HG03558 (cell line): ENCODE results near the gene XRN2.

Source experiments
- ATAC-seq: cut with Tn5 transposase; IDR thresholded peaks from one replicate; pipeline ENCODE4 v1.9.1; 2021; ENCODE audit warnings: moderate number of reproducible peaks; ENCODE audit not compliant: unreplicated experiment; ENCODE audit errors: extremely low read depth

XRN2 gene, protein sequence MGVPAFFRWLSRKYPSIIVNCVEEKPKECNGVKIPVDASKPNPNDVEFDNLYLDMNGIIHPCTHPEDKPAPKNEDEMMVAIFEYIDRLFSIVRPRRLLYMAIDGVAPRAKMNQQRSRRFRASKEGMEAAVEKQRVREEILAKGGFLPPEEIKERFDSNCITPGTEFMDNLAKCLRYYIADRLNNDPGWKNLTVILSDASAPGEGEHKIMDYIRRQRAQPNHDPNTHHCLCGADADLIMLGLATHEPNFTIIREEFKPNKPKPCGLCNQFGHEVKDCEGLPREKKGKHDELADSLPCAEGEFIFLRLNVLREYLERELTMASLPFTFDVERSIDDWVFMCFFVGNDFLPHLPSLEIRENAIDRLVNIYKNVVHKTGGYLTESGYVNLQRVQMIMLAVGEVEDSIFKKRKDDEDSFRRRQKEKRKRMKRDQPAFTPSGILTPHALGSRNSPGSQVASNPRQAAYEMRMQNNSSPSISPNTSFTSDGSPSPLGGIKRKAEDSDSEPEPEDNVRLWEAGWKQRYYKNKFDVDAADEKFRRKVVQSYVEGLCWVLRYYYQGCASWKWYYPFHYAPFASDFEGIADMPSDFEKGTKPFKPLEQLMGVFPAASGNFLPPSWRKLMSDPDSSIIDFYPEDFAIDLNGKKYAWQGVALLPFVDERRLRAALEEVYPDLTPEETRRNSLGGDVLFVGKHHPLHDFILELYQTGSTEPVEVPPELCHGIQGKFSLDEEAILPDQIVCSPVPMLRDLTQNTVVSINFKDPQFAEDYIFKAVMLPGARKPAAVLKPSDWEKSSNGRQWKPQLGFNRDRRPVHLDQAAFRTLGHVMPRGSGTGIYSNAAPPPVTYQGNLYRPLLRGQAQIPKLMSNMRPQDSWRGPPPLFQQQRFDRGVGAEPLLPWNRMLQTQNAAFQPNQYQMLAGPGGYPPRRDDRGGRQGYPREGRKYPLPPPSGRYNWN

DNA sequence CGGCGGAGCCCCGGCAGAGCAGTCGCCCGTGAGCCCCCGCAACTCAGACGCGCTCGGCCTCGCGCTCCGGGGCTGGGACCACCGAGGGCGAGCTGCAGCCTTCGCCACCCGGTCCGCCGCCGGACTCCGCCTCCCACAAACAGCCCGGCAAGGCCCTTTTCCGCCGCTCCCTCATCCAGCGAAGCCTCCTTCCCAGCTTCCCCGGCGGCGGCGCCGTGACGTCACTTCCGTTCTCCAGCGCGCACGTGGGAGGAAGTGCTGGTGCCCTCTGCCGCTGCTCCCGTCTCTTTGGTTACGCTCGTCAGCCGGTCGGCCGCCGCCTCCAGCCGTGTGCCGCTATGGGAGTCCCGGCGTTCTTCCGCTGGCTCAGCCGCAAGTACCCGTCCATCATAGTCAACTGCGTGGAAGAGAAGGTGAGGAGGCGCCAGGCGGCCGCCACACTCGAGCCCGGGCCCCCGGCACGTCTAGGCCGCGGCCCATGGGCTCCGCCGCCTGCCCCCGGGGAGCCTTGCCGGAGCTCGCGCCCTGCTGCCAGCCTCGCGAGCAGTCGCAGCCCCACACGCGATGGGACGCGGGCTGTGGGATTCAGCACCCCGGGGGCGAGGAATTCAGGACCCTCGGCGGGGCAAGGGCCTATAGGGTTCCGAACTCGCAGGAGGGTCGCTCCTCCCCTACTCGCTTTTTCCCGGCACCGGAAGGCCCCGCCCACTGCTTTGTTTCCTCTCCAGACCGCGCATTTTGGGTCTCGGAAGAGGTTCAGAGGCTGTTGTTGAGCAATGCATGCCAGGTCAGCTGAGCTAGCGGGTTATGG, at the start of gene XRN2:
Gene XRN2, plus strand, starts transcription at position 271 of the 811 bp plus-strand sequence. Its CDS starts 68 bp downstream, at position 339.
- ATAC-seq, result peak; percentile 81

DNA sequence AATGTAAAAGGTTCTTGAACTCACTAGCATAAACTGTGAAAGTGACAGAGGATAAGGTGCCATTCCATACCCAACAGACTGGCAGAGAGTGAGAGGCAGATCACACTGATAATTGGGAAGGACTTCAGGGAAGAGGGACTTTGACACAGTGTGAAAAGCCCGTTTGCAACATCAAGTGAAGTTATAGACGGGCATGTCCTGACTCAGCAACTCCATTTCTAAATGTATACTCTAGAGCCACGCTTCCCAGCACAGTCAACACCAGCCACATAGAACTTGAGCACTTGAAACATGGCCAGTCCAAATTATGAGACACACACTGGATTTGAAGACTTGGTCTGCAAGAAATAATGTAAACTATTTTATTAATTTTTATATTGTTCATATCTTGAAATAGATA, 45.9 kb upstream of the XRN2 start:
- no peak for ATAC-seq

DNA sequence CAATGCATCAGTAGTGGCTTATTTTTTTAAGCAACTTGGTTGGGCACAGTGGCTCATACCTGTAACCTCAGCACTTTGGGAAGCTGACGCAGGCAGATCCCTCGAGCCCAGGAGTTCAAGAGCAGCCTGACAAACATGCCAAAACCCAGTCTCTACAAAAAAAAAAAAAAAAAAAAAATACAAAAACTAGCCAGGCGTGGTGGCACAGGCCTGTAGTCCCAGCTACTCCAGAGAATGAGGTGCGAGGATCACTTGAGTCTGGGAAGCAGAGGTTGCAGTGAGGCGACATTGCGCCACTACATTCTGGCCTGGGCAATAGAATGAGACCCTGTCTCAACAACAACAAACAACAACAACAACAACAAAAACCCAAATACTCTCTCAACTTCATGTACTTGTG, 44.7 kb upstream of the XRN2 start:
- no peak for ATAC-seq

DNA sequence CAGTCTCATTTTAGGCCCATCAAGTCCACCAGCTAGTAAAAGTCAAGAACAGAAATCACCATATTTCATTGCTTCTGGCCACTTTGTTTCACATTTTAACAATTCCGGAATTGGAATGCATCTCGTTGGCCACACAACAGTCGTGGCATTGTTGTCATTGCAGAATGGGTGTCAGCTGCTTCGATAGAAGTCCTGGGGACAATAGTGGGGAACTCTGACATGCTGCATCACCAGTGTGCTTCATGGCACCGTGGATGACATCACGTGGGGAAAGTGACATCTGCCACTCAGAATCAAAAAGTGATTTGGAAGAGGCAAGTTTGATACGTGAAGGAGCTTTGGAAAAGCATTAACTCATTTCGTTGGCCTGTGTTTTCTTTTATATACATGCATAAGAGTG, 43.8 kb upstream of the XRN2 start:
- no peak for ATAC-seq

DNA sequence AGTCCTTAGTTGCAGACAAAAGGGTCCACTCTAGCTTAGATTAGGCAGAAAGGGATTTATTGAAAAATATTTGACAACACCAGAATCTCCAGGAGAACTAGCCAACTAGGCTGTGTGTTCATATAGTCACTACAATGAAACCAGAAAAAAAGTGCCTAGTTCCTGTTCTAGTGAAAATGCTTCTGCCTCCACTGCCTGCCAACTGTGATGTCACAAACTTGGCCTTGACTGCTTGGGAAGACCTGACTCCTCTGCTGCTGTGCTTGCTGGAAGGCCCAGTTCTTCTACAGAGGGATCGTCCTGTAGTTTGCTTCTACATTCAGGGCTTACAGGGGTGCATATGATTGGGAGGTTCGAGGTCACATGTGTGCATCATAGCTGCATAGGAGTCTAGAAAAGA, 40.3 kb upstream of the XRN2 start:
- no peak for ATAC-seq

DNA sequence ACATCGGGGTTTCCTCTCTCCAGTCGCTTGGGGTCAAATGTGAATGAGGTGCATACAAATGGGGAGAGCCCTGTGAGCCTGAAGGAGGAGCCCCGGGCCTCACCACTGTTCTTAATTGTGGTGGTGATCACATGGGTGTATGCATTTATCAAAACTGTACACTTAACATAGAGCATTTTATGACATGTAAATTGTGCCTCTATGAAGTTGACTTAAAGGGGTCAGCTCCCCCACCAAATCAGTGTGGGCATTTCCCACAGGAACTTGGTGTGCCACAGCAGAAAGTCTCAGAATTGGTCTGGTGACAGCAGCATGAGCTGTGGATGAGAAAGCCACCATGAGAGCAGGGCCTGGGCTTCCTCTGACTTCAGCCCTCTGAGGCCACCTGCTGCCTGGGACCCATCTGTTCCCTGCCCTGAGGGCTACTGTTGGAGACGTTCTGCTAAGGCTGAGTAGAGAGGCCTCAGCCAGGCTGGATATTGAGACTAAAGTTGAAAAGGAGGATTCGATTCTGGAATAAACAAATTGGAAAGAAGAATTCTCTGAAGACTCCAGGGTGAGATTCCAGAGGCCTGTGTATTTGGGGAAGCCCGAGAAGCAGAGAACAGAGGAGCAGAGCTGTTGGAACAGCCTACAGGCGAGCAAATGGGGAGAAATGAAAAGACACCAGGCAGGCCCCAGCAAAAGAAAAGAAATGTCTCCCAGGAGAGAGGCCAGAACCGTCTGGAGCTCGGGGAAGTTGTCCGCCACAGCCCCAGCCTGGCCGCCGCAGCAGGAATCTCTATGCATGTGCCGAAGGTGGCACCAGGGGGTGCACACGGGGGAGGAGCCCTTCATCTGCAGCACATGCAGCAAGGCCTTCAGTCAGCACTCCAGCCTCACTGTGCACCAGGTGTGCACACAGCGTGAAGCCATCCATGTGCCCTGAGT, 37.6 kb upstream of the XRN2 start:
- ATAC-seq, result no peak

DNA sequence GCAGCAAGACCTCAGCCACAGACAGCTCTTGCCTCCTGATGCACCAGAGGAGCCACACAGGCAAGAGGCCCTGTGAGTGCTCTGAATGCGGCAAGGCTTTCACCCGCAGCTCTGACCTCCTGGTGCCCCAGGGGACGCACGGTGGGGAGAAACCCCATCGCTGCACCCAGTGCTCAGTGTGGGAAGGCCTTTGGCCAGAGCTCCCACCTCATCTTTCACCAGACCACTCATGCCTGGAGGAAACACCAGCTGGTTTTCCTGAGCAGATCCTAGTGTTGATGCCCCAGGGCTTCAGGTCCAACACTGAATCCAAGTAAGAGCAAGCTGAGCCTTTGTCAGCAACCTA, 37.0 kb upstream of the XRN2 start:
- no peak for ATAC-seq

DNA sequence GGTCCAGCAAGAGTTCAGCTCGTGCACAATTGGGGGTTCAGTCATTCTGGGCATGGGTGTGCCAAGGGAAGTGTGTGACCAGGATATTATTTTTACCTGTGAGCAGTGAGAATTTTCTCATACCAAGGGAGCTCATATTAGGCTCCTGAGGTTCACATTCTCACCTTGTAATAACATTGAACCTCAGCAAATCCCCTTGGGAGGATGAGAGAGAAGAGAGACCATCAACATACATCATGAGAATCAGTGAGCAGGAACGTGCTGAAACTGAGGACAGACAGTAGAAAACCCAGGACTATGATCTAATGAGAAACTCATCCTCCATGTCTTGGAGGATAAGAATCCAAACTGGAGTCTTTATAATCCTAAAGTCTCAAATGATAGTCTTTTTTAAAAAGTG, 33.4 kb upstream of the XRN2 start:
- no peak for ATAC-seq

DNA sequence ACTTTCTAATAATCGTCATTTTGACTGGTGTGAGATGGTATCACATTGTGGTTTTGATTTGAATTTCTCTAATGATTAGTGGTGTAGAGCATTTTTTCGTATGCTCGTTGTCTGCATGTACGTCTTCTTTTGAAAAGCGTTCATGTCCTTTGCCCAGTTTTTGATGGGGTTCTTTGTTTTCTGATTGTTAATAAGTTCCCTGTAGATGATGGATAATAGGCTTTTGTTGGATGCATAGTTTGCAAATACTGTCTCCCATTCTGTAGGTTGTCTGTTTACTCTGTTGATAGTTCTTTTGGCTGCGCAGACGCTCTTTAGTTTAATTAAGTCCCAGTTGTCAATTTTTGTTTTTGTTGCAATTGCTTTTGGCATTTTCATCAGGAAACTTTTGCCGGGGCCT, 32.3 kb upstream of the XRN2 start:
- ATAC-seq, result no peak

DNA sequence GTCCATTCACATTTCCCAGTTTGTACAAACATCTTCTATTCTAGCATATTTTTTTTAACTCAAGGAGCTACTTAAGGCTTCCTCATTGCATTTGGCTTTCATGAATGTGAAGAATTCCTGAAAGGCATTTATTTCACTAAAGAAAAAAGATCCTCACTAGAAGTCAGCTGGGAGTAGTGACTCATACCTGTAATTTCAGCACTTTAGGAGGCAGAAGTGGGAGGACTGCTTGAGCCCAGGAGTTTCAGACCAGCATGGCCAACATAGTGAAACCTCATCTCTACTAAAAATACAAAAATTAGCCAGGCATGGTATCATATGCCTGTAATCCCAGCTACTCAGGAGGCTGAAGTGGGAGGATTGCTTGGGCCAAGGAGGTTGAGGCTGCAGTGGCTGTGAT, 30.9 kb upstream of the XRN2 start:
- ATAC-seq, result no peak

DNA sequence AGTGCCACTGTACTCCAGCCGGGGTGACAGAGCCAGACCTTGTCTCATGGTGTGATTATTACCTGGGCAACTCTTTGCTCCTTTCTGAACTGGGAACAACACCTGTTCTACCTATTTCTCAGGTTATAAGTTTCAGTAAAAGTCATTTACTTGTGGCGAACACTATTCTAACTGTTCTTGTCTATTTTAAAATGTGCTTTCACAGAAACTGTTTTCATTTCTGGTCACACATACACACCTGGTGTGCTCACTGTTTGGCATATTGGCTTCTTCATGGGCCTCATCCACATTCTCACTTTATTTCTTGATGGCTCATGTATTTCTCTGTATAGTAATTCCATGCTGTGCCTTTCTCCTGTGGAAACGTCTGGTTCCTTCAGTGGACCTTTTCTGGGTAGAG, 30.5 kb upstream of the XRN2 start:
- no peak for ATAC-seq

DNA sequence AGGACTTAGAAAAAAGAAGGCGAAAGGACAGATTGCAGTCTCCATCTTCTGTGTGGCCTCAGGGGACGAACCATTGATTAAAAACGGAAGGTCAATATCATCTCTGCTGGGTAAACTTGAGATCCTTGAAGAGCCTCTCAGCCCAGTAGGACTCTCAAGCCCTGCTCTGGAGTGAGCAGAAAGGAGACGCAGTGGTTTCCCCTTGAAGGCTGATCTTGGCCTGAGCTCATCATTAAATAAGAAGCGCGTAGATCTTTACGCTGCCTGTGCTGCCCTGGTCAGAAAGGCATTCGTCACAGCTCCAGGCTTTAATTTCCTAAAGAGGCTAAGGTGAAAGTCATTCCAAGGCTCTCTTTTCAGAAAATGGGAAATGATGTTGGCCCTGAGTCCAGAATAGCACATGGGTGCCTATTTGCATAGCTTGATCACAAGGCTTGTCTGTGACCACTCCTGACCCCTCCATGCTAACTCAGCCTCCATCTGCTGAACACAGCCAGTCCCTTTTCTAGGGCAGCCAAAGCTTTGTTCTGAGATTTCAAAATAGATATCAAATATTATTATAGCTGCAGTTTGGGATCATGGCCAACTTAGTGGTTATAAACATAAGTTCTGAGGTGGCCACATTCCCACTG, 29.3 kb upstream of the XRN2 start:
- no peak for ATAC-seq

DNA sequence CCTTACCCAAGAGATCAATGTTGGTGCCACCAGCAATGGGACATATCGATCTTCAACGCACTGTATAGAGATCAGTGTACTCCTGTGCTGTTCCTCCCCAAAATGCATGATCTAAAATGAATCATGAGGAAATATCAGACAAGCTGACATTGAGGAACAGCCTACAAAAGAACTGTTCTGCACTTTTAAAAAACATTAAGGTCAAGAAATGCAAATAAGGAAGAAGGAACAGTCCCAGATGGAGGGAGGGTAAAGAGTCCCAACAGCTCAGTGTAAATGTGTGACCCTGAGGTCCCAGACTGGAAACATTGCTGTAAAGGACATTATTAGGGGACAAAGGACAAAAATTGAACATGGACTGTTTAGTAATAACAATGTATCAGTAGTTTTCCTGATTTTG, 24.3 kb upstream of the XRN2 start:
- no peak for ATAC-seq

DNA sequence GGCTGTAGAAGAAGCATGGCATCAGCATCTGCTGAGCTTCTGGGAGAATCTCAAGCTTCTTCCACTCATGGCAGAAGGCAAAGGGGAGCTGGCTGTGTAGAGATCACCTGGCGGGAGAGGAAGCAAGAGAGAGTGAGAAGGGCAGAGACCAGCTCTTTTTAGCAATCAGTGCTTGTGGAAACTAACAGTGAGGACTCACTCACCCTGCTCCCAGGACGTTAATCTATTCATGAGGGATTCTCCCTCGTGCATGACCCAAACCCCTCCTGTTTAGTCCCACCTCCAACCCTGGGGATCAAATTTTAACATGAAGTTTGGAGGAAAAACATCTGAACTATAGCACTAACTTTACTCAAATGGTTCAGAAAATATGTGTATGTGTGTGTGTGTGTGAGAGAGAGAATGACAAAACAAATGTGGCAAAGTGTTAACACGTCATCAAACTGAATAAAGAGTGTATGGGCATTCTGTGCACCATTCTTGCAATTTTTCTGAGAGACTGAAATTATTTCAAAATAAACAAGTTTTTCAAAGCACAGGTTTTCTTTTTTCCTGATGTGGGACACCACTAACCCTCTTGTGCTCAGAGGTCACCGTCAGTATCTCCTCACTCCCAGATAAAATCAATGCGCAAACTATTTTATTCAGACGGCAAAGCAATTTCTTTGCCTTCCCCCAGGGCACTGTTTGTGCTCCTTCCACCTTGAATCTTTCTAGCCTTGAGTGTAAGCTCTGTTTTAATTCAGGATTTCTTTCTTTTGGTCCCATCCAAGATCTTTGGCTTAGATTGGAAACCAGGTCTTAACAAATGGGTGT, 23.2 kb upstream of the XRN2 start:
- no peak for ATAC-seq

DNA sequence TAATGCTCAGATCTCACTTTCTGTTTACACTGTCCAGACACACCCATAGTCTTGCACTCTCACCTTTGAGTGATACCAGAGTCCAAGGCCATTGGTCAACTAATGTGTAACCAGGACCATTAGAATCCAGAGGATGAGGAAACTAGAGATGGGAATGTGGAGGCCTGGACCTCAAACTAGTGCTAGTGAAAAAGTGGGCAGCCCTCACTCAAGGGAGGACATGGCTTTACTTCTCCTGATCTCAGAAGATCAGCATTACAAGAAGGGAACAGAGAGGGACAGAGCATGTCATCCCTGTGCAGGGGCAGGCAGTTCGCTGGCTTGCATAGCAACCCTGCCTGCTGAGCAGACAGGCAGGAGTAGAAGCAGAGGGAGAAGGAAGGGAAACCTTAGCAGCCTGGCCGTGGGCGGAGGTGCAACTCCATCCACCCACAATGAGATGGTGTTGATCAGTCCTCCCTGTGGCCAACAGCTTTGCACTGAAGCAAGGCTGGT, 22.6 kb upstream of the XRN2 start:
- no peak for ATAC-seq

DNA sequence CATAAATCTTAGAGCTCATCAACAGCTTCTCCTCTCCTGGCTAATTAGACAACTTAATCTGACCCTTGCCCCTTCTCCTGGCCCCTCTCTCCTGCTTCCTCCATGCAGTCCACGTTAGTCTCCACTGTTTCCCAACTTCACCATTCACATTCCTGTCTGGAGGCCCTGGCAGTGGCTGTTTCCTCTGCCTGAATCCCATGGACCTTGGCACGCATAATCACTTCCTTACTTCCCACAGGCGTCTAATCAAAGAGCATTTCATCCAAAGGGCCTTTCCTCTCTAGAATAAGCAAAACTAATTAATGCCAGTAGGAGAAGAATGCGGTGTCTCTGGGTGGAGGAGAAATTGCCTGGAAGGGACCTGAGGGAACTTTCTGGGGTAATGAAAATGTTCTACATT, 16.4 kb upstream of the XRN2 start:
- ATAC-seq, result no peak

DNA sequence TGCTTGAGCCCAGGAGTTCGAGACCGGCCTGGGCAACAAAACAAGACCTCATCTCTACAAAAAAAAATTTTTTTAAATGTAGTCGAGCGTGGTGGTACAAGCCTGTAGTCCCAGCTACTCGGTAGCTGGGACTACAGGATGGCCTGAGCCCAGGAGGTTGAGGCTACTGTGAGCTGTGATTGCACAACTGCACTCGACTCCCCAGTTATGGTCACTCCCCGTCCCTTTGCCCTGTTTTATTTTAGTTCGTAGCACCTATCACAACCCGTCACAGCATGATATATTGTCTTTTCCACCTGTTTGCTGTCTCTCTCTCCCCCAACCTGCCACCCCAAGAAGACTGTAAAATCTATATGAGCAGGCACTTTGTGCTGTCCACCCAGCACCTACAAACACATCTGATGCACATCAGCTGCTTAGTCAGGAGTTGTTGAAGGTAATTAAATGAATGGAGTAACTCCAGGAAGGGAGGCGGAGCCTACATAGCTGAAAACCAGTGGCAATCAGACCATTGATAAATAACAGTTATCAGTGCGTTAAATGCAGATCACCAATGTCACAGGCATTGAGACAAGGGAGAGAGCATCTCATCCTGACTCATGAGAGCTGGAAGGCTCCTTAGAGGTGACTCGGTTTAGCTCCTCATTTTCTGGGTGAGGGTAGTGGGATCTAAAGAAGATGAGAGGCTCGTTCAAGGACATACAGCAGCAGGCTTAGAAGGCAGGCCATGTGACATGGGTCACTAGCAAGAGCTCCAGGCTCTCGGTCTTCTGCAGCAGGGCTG, 14.4 kb upstream of the XRN2 start:
- no peak for ATAC-seq
